HCT116 (cell line): Measurements from ENCODE around the gene SULT1A1. TPM values are rescaled to one million over a fixed set of nuclear protein-coding genes. Genes with fewer than 3 reads are reported as not detected.

Experiments used
- ATAC-seq: fragments of 200-7000 bp; cut with Tn5 transposase; 2 replicates; pipeline ENCODE4 v1.9.1; 2020; ENCODE audit warnings: mild to moderate bottlenecking, moderate library complexity
- BruUV-seq: library from RNA; stranded (reverse); fragments of 400-500 nt; replicated peaks from 2 replicates; lab custom pipeline; 2021; lab: Mats Ljungman, UMichigan
- CTCF ChIA-PET: fragments of 300-600 bp; sonication (Branson Sonifier 250); formaldehyde crosslinking; loops from one replicate; lab custom pipeline; 2021; ENCODE audit warnings: antibody characterized with exemption; lab: Charles Lee
- POLR2A ChIA-PET: fragments of 300-600, 350-600 bp; sonication (Branson Sonifier 250); formaldehyde crosslinking; loops from one replicate; lab custom pipeline; 2021; ENCODE audit warnings: antibody characterized with exemption; lab: Charles Lee
- RAD21 ChIA-PET, 2 experiments: fragments of 300-600 bp; sonication (Branson Sonifier 250); formaldehyde crosslinking; loops; one replicate each; lab custom pipeline; 2023; ENCODE audit warnings: low total read pairs in 2 of 2; ENCODE audit not compliant: uncharacterized antibody in 2 of 2, unreplicated experiment in 2 of 2, low non-redundant PET in 1 of 2; lab: Charles Lee
- DNase-seq: peaks from one replicate; pipeline ENCODE4 v3.0.0-alpha.2; 2010; ENCODE audit warnings: low read depth, low spot score
- H2AFZ ChIP-seq: fragments of 200-600 bp; shearing (Covaris generic), sonication (generic); 2 replicates; pipeline ENCODE4 v1.6.1; 2017; ENCODE audit warnings: low read depth, mixed run types, mixed read lengths, antibody characterized with exemption, low read length; ENCODE audit not compliant: poor library complexity, severe bottlenecking
- H3K27ac ChIP-seq: 2 replicates; pipeline ENCODE4 v1.5.1; 2012; ENCODE audit warnings: low read depth, low read length
- H3K27me3 ChIP-seq: fragments of 200-600 bp; sonication (generic); 2 replicates; pipeline ENCODE4 v1.6.1; 2016; ENCODE audit warnings: mixed run types, low read length, mixed read lengths; ENCODE audit not compliant: insufficient read depth
- H3K36me3 ChIP-seq, 2 experiments: fragments of 200-500 bp in 1 of 2; fragments of 200-600 bp in 1 of 2; sonication (Bioruptor generic) in 1 of 2; sonication (generic) in 1 of 2; 2 replicates each; pipeline versions ENCODE4 v1.5.1 to v1.6.1; 2014 to 2016; ENCODE audit warnings: low read length in 2 of 2, inconsistent platforms in 1 of 2, mixed read lengths in 1 of 2, mixed run types in 1 of 2; ENCODE audit not compliant: insufficient read depth in 2 of 2, control insufficient read depth in 1 of 2
- H3K4me1 ChIP-seq, 2 experiments: fragments of 200-600 bp in 1 of 2; sonication (generic) in 1 of 2; 2 replicates each; pipeline versions ENCODE4 v1.5.1 to v1.6.1; 2012 to 2017; ENCODE audit warnings: low read length in 2 of 2, inconsistent platforms in 1 of 2, mild to moderate bottlenecking in 1 of 2, mixed read lengths in 1 of 2, mixed run types in 1 of 2, moderate library complexity in 1 of 2; ENCODE audit not compliant: insufficient read depth in 2 of 2, control insufficient read depth in 1 of 2
- H3K4me2 ChIP-seq: fragments of 200-600 bp; sonication (generic); 2 replicates; pipeline ENCODE4 v1.6.1; 2017; ENCODE audit warnings: mixed run types, low read length, mixed read lengths
- H3K4me3 ChIP-seq, 2 experiments: fragments of 200-600 bp in 1 of 2; sonication (generic) in 1 of 2; replicated peaks in 1 of 2; 2 replicates each; pipeline ENCODE4 v1.5.1; 2011 to 2016; ENCODE audit warnings: low read length in 2 of 2, control low read depth in 1 of 2, low read depth in 1 of 2, mild to moderate bottlenecking in 1 of 2, mixed read lengths in 1 of 2, mixed run types in 1 of 2
- H3K79me2 ChIP-seq: fragments of 200-600 bp; sonication (generic); 2 replicates; pipeline ENCODE4 v1.6.1; 2017; ENCODE audit warnings: mild to moderate bottlenecking, mixed run types, low read length, moderate library complexity, mixed read lengths; ENCODE audit not compliant: insufficient read depth
- H3K9ac ChIP-seq: fragments of 200-600 bp; sonication (generic); 2 replicates; pipeline ENCODE4 v1.6.1; 2016; ENCODE audit warnings: low read length, mixed read lengths
- H3K9me2 ChIP-seq: fragments of 200-600 bp; sonication (generic), shearing (Covaris generic); 2 replicates; pipeline ENCODE4 v1.6.1; 2017; ENCODE audit warnings: mixed run types, mild to moderate bottlenecking, moderate library complexity; ENCODE audit not compliant: insufficient read depth
- H3K9me3 ChIP-seq, 2 experiments: fragments of 200-500 bp in 1 of 2; fragments of 200-600 bp in 1 of 2; sonication (Bioruptor generic) in 1 of 2; sonication (generic) in 1 of 2; 2 replicates each; pipeline ENCODE4 v1.6.1; 2014 to 2017; ENCODE audit warnings: low read length in 2 of 2, mixed read lengths in 2 of 2, inconsistent platforms in 1 of 2, low read depth in 1 of 2, mild to moderate bottlenecking in 1 of 2, mixed run types in 1 of 2, moderate library complexity in 1 of 2; ENCODE audit not compliant: control insufficient read depth in 1 of 2, insufficient read depth in 1 of 2
- H4K20me1 ChIP-seq: fragments of 200-600 bp; sonication (generic), shearing (Covaris generic); 2 replicates; pipeline ENCODE4 v1.6.1; 2017; ENCODE audit warnings: mixed run types, mild to moderate bottlenecking, moderate library complexity; ENCODE audit not compliant: insufficient read depth
- ATF3 ChIP-seq: IDR thresholded peaks from 2 replicates; pipeline ENCODE4 v1.6.1; 2012
- CBX3 ChIP-seq: IDR thresholded peaks from 2 replicates; pipeline ENCODE4 v1.6.1; 2012; ENCODE audit warnings: low read depth
- CTCF ChIP-seq, 3 experiments: fragments of 200-600 bp in 1 of 3; sonication (generic) in 1 of 3; IDR thresholded peaks in 2 of 3; conservative IDR thresholded peaks in 1 of 3; 2 replicates each; pipeline ENCODE4 v1.5.1; 2012 to 2017; ENCODE audit warnings: low read depth in 2 of 3, low read length in 2 of 3, antibody characterized with exemption in 1 of 3, borderline replicate concordance in 1 of 3, control low read depth in 1 of 3, mild to moderate bottlenecking in 1 of 3, mixed read lengths in 1 of 3, mixed run types in 1 of 3, moderate library complexity in 1 of 3; ENCODE audit not compliant: insufficient read depth in 1 of 3
- EZH2 ChIP-seq: fragments of 200-600 bp; sonication (generic); IDR thresholded peaks from 2 replicates; pipeline ENCODE4 v1.6.1; 2017; ENCODE audit warnings: antibody characterized with exemption, mixed run types
- MAX ChIP-seq: IDR thresholded peaks from 2 replicates; pipeline ENCODE4 v1.6.1; 2012
- POLR2A ChIP-seq: IDR thresholded peaks from 2 replicates; pipeline ENCODE4 v1.7.0; 2011; ENCODE audit warnings: borderline replicate concordance; ENCODE audit not compliant: insufficient read depth, insufficient read length; ENCODE audit errors: extremely low read depth
- POLR2AphosphoS5 ChIP-seq: IDR thresholded peaks from 2 replicates; pipeline ENCODE4 v1.6.1; 2011; ENCODE audit warnings: mild to moderate bottlenecking, low read depth, low read length, moderate library complexity
- REST ChIP-seq: IDR thresholded peaks from 2 replicates; pipeline ENCODE4 v1.6.1; 2012; ENCODE audit warnings: low read depth
- SIN3A ChIP-seq: IDR thresholded peaks from 2 replicates; pipeline ENCODE4 v1.6.1; 2012; ENCODE audit warnings: low read depth
- SP1 ChIP-seq: IDR thresholded peaks from 2 replicates; pipeline ENCODE4 v1.6.1; 2012; ENCODE audit warnings: low read depth
- SRF ChIP-seq: IDR thresholded peaks from 2 replicates; pipeline ENCODE4 v1.6.1; 2012; ENCODE audit warnings: low read depth
- TCF7L2 ChIP-seq: IDR thresholded peaks from 2 replicates; pipeline ENCODE4 v1.7.0; 2011; ENCODE audit warnings: borderline replicate concordance, inconsistent platforms; ENCODE audit not compliant: insufficient read depth, insufficient read length; ENCODE audit errors: extremely low read depth
- YY1 ChIP-seq: IDR thresholded peaks from 2 replicates; pipeline ENCODE4 v1.6.1; 2011; ENCODE audit warnings: low read length, low read depth, moderate library complexity, mild to moderate bottlenecking; ENCODE audit not compliant: insufficient replicate concordance; ENCODE audit errors: extremely low read depth
- ZNF274 ChIP-seq: fragments of 200-500 bp; sonication (Bioruptor generic); IDR thresholded peaks from 2 replicates; pipeline ENCODE4 v1.6.1; 2014; ENCODE audit warnings: mild to moderate bottlenecking, low read depth, low read length, inconsistent platforms
- intact Hi-C: fragments of 100-400 bp; cut with micrococcal nuclease; formaldehyde crosslinking; loops from 2 replicates; pipeline ENCODE4 v1.10.0; 2022
- total RNA-seq: library from RNA; stranded (reverse); gene quantifications from one replicate; pipeline ENCODE4 v1.2.1, GENCODE V29; 2021; ENCODE audit not compliant: unreplicated experiment

Gene SULT1A1
- total RNA-seq, 1 experiment from 2014 or later = 23.1 TPM

- no peaks in the 10 kb centered on the region for H3K4me1 ChIP-seq
- BruUV-seq = no TSS peak
- intact Hi-C loops = loop anchor here (5.0 kb wide), 1 partner anchor 341 kb away; no protein-coding TSS in a partner anchor
- no peaks in the 10 kb centered on the region for H3K36me3 ChIP-seq
- RAD21 ChIA-PET = no interaction called here
- no peak overlapping the region for H3K4me2 ChIP-seq
- H3K9me2 ChIP-seq = no peaks in the 10 kb centered on the region
- H3K9me3 ChIP-seq = no peaks in the 10 kb centered on the region
- H4K20me1 ChIP-seq = no peaks in the 10 kb centered on the region
- no peak overlapping the region for H3K4me3 ChIP-seq
- DNase-seq = no peak
- no peak overlapping the region for H3K27ac ChIP-seq
- no peak overlapping the region for H2AFZ ChIP-seq
- ATAC-seq = no peak
- no peaks in the 10 kb centered on the region for H3K79me2 ChIP-seq
- H3K9ac ChIP-seq = no peak overlapping the region
- POLR2A ChIA-PET = no interaction called here
- TF ChIP-seq SRF = no peak
- TF ChIP-seq CBX3 = no peak
- no peak for TF ChIP-seq ATF3
- TF ChIP-seq YY1 = no peak
- no peak for TF ChIP-seq SIN3A
- TF ChIP-seq EZH2 = no peak
- no peaks in the 10 kb centered on the region for H3K27me3 ChIP-seq
- CTCF ChIA-PET = no interaction called here
These were observed 8.0 kb upstream of the SULT1A1 start for GRCh38 chr16:28617874-28618273.

GRCh38 chr16:28616636-28617035 lies 6.8 kb upstream of the SULT1A1 start:
- BruUV-seq = no TSS peak
- ChIA-PET POLR2A (no interaction called here), RAD21 (interaction anchor here (0.6 to 1.0 kb wide), 2 partner anchors 67 to 339 kb away, joined by 3 to 4 read pairs; no protein-coding TSS in a partner anchor), CTCF (no interaction called here)
- no peak overlapping the region for H2AFZ ChIP-seq
- no peaks in the 10 kb centered on the region for H3K9me2 ChIP-seq
- H3K27me3 ChIP-seq = no peaks in the 10 kb centered on the region
- H3K36me3 ChIP-seq = no peaks in the 10 kb centered on the region
- no peak overlapping the region for H3K9ac ChIP-seq
- ATAC-seq = no peak
- H3K4me3 ChIP-seq = no peak overlapping the region
- H3K27ac ChIP-seq = no peak overlapping the region
- DNase-seq = no peak
- no peak overlapping the region for H3K4me2 ChIP-seq
- H3K9me3 ChIP-seq = no peaks in the 10 kb centered on the region
- H3K4me1 ChIP-seq = no peaks in the 10 kb centered on the region
- H3K79me2 ChIP-seq = no peaks in the 10 kb centered on the region
- intact Hi-C loops = loop anchor here (5.0 kb wide), 1 partner anchor 339 kb away; no protein-coding TSS in a partner anchor
- no peaks in the 10 kb centered on the region for H4K20me1 ChIP-seq
- TF ChIP-seq CTCF (IDR thresholded peaks at IDR 0.05 in 2 of 3, conservative IDR thresholded peaks at IDR 0.05 in 1 of 3; ENCODE audit: borderline replicate concordance in 1 of 3, insufficient read depth in 1 of 3, low read depth in 2 of 3, low read length in 2 of 3) = no peak
- TF ChIP-seq POLR2AphosphoS5 = no peak
- no peak for TF ChIP-seq EZH2
- TF ChIP-seq YY1 = no peak
- no peak for TF ChIP-seq ATF3
- no peak for TF ChIP-seq REST
- TF ChIP-seq ZNF274 = no peak
- TF ChIP-seq POLR2A = no peak
- no peak for TF ChIP-seq CBX3
- TF ChIP-seq TCF7L2 = no peak
- no peak for TF ChIP-seq MAX
- no peak for TF ChIP-seq SP1
